Measurements from ENCODE around the gene FKBP3. TPM values are rescaled to one million over a fixed set of nuclear protein-coding genes. Genes with fewer than 3 reads are reported as not detected.
"Not testable (repeated sequence)": the region's sequence is repeated elsewhere in the genome, so short reads cannot be mapped to it uniquely, and the experiment has no call there.

FKBP3 gene
- total and polyA plus RNA-seq, 2 experiments from 2014 or later = 114 to 699 TPM

- not testable (repeated sequence) for H3K4me2 ChIP-seq; DNase-seq (ENCODE audit: low spot score); H3K4me1 ChIP-seq (ENCODE audit: insufficient read depth); H3K36me3 ChIP-seq (ENCODE audit: insufficient read depth); H3F3A ChIP-seq (replicated peaks; ENCODE audit: low read depth); H3K36me3 Mint-ChIP-seq (ENCODE audit: low read depth); H3K27ac Mint-ChIP-seq; H3K9me3 Mint-ChIP-seq; H3K27me3 ChIP-seq (ENCODE audit: insufficient read depth); ATAC-seq; H3K27me3 Mint-ChIP-seq (ENCODE audit: insufficient read depth, low read depth, poor library complexity); H3K9me2 ChIP-seq (ENCODE audit: insufficient read depth); H3K4me3 ChIP-seq; H3K4me3 Mint-ChIP-seq; H3K27ac ChIP-seq (ENCODE audit: low read depth)
- H3K4me1 Mint-ChIP-seq = peaks cover 16% of the 10 kb centered on the region
- Histone ChIP-seq H4K20me1 (replicated peaks; ENCODE audit: insufficient read depth) (peaks cover 11% of the 10 kb centered on the region), H3K79me2 (replicated peaks; ENCODE audit: insufficient read depth) (peaks cover 21% of the 10 kb centered on the region), H2AFZ (peak overlapping the region; percentile 57; the same call in 1 of the 2 replicates)
These were observed 53.2 kb downstream of the FKBP3 start for GRCh38 chr14:45081096-45081495.

GRCh38 chr14:45080416-45080968, 53.8 kb downstream of the FKBP3 start:
- not testable (repeated sequence) for H3K9me3 Mint-ChIP-seq; H4K20me1 ChIP-seq (replicated peaks; ENCODE audit: insufficient read depth); H3K36me3 ChIP-seq (ENCODE audit: insufficient read depth); H3K4me3 Mint-ChIP-seq; H3K4me2 ChIP-seq; H3K27me3 Mint-ChIP-seq (ENCODE audit: insufficient read depth, low read depth, poor library complexity); H3K27ac ChIP-seq (ENCODE audit: low read depth); H3K27ac Mint-ChIP-seq; H2AFZ ChIP-seq; H3K4me3 ChIP-seq; H3K27me3 ChIP-seq (ENCODE audit: insufficient read depth); H3F3A ChIP-seq (replicated peaks; ENCODE audit: low read depth); DNase-seq (ENCODE audit: low spot score); H3K36me3 Mint-ChIP-seq (ENCODE audit: low read depth); ATAC-seq; H3K9me2 ChIP-seq (ENCODE audit: insufficient read depth)
- H3K4me1 ChIP-seq (ENCODE audit: insufficient read depth) = peaks cover 10% of the 10 kb centered on the region
- H3K79me2 ChIP-seq (replicated peaks; ENCODE audit: insufficient read depth) = peaks cover 15% of the 10 kb centered on the region
- peaks cover 16% of the 10 kb centered on the region for H3K4me1 Mint-ChIP-seq

GRCh38 chr14:45078323-45078722, 56.0 kb downstream of the FKBP3 start:
- H3K4me3 ChIP-seq = no peak overlapping the region
- no peaks in the 10 kb centered on the region for H3K79me2 ChIP-seq (replicated peaks; ENCODE audit: insufficient read depth)
- no peaks in the 10 kb centered on the region for H3K36me3 ChIP-seq (ENCODE audit: insufficient read depth)
- no peak overlapping the region for H3K27ac Mint-ChIP-seq
- no peak overlapping the region for H3K4me2 ChIP-seq
- H3K27me3 Mint-ChIP-seq (ENCODE audit: insufficient read depth, low read depth, poor library complexity) = peaks cover 2% of the 10 kb centered on the region
- H3K4me1 ChIP-seq (ENCODE audit: insufficient read depth) = peaks cover 10% of the 10 kb centered on the region
- H3K9me2 ChIP-seq (ENCODE audit: insufficient read depth) = no peaks in the 10 kb centered on the region
- DNase-seq (ENCODE audit: low spot score) (no peak), ATAC-seq (no peak)
- no peaks in the 10 kb centered on the region for H3K36me3 Mint-ChIP-seq (ENCODE audit: low read depth)
- no peaks in the 10 kb centered on the region for H3F3A ChIP-seq (replicated peaks; ENCODE audit: low read depth)
- H3K4me1 Mint-ChIP-seq = peaks cover 7% of the 10 kb centered on the region
- no peak overlapping the region for H3K27ac ChIP-seq (ENCODE audit: low read depth)
- no peak overlapping the region for H2AFZ ChIP-seq
- H3K4me3 Mint-ChIP-seq = no peak overlapping the region
- no peaks in the 10 kb centered on the region for H4K20me1 ChIP-seq (replicated peaks; ENCODE audit: insufficient read depth)
- H3K9me3 Mint-ChIP-seq = peaks cover 5% of the 10 kb centered on the region; the same call in 2 of the 3 replicates
- no peaks in the 10 kb centered on the region for H3K27me3 ChIP-seq (ENCODE audit: insufficient read depth)
- no peak for TF ChIP-seq ZNF331 (CRISPR knock-in tag; IDR thresholded peaks at IDR 0.05; ENCODE audit: low read depth)
- no peak for TF ChIP-seq POLR2AphosphoS5 (IDR thresholded peaks at IDR 0.05; ENCODE audit: low read depth)
- TF ChIP-seq STAT1 (IDR thresholded peaks at IDR 0.05; ENCODE audit: unreplicated experiment) = no peak
- TF ChIP-seq EZH2 (IDR thresholded peaks at IDR 0.05; ENCODE audit: low read depth, unreplicated experiment) = no peak
- TF ChIP-seq CTCF (conservative IDR thresholded peaks at IDR 0.05; ENCODE audit: low read depth in 2 of 2) = no peak
- TF ChIP-seq NANOG (IDR thresholded peaks at IDR 0.05; ENCODE audit: borderline replicate concordance) = no peak
- no peak for TF ChIP-seq ZNF462 (CRISPR knock-in tag; IDR thresholded peaks at IDR 0.05)
- TF ChIP-seq ETS1 (IDR thresholded peaks at IDR 0.05) = no peak
